AG09309 (cell line): Measurements from ENCODE around the gene FAM107B.

Experiments
- DNase-seq: peaks from one replicate; pipeline ENCODE4 v3.0.0-alpha.2; 2010; ENCODE audit warnings: low read depth
- H3K4me3 ChIP-seq: 2 replicates; pipeline ENCODE4 v1.5.1; 2011; ENCODE audit warnings: mild to moderate bottlenecking, low read depth, low read length, moderate library complexity; ENCODE audit not compliant: control insufficient read depth
- TF ChIP-seq, protein P1 (sequence below): IDR thresholded peaks from 2 replicates; pipeline ENCODE4 v1.5.1; 2011; ENCODE audit warnings: mild to moderate bottlenecking, low read depth, low read length, inconsistent platforms; ENCODE audit not compliant: insufficient read depth, control insufficient read depth; ENCODE audit errors: missing control alignments

The FAM107B gene

GRCh38 chr10:14566498-14566897, 208.2 kb downstream of the FAM107B start:
- TF ChIP-seq, protein P1, sequence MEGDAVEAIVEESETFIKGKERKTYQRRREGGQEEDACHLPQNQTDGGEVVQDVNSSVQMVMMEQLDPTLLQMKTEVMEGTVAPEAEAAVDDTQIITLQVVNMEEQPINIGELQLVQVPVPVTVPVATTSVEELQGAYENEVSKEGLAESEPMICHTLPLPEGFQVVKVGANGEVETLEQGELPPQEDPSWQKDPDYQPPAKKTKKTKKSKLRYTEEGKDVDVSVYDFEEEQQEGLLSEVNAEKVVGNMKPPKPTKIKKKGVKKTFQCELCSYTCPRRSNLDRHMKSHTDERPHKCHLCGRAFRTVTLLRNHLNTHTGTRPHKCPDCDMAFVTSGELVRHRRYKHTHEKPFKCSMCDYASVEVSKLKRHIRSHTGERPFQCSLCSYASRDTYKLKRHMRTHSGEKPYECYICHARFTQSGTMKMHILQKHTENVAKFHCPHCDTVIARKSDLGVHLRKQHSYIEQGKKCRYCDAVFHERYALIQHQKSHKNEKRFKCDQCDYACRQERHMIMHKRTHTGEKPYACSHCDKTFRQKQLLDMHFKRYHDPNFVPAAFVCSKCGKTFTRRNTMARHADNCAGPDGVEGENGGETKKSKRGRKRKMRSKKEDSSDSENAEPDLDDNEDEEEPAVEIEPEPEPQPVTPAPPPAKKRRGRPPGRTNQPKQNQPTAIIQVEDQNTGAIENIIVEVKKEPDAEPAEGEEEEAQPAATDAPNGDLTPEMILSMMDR, result no peak
- no peak overlapping the region for H3K4me3 ChIP-seq
- no peak for DNase-seq

DNA sequence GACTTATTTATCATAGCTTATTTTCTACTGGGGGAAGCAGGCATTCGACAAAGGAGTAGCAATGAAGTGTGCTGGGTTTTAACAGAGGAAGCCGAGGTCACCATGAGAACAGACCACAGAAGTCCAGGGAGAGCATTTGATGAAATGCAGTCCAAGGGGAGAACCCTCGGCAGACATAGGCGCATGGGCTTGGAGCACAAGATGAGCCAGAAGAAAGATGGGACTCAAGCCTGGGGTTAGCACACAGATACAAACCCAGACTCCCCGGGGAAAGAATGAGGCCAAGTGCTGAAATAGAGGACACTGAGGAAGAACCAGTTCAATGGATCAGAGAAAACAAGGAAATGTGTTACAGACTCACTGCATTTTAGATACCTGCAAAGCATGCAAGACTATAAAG, 209.5 kb downstream of the FAM107B start:
- TF ChIP-seq, protein P1, result no peak
- H3K4me3 ChIP-seq, result no peak overlapping the region
- no peak for DNase-seq

- no peak overlapping the region for H3K4me3 ChIP-seq
- TF ChIP-seq, protein P1, result no peak
- DNase-seq, result no peak
These were observed 210.4 kb downstream of the FAM107B start for GRCh38 chr10:14564268-14564744.

DNA sequence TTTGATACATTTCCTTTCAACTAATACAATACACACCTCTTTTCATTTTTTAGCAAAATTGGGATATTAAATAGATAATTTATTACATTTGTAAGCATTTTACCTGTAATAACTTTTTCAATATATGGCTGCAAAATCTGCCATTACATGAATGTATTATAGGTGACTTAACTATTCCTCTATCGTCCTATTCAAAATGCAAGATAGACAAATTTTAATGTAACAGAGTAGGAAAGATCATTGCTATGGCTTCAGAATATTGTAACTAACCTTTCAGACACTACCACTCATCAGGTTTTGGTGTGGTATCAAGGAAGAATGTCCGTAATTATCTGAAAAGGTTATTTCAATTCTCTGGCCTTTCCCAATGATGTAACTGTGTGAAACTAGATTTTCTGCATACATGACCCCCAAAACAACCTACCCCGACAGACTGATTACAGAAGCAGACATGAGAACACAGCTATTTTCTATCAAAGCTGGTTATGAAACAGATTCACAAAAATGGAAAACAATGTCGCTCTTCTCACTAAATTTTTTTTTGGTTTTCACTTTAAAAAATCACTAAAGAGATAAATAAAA, 211.2 kb downstream of the FAM107B start:
- no peak overlapping the region for H3K4me3 ChIP-seq
- TF ChIP-seq, protein P1, result no peak
- no peak for DNase-seq

DNA sequence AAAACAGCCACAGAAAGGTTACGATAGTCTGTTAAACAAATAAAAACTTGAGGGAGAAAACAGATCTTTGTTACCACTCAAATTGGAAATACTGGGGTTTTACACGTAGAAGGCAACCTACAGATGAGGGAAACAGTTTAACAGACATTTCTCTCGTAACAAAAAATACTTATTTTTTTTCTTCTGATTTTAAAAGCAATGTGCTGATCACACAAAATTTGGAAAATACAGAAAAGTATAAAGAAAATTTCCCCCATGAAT, 211.7 kb downstream of the FAM107B start:
- no peak overlapping the region for H3K4me3 ChIP-seq
- TF ChIP-seq, protein P1, result no peak
- no peak for DNase-seq

GRCh38 chr10:14562218-14563075, 212.2 kb downstream of the FAM107B start:
- DNase-seq, result no peak
- H3K4me3 ChIP-seq, result no peak overlapping the region

More at GRCh38 chr10:14562218-14563075, 212.2 kb downstream of the FAM107B start:
- TF ChIP-seq, protein P1, result no peak
